GM19043 (cell line): Measurements from ENCODE around the gene KCNK17.

Experiments used
- ATAC-seq: cut with Tn5 transposase; IDR thresholded peaks from one replicate; pipeline ENCODE4 v1.9.1; 2021; ENCODE audit warnings: low read depth; ENCODE audit not compliant: unreplicated experiment

The KCNK17 gene

GRCh38 chr6:39314273-39314795, at the start of gene KCNK17:
Gene KCNK17, minus strand, starts transcription at chr6:39314419. Its CDS starts 99 bp downstream, at chr6:39314320.
- no peak for ATAC-seq

GRCh38 chr6:39363280-39363679, 49.1 kb upstream of the KCNK17 start:
- no peak for ATAC-seq

- ATAC-seq = no peak
Measured at GRCh38 chr6:39362487-39362865, 48.3 kb upstream of the KCNK17 start.

DNA sequence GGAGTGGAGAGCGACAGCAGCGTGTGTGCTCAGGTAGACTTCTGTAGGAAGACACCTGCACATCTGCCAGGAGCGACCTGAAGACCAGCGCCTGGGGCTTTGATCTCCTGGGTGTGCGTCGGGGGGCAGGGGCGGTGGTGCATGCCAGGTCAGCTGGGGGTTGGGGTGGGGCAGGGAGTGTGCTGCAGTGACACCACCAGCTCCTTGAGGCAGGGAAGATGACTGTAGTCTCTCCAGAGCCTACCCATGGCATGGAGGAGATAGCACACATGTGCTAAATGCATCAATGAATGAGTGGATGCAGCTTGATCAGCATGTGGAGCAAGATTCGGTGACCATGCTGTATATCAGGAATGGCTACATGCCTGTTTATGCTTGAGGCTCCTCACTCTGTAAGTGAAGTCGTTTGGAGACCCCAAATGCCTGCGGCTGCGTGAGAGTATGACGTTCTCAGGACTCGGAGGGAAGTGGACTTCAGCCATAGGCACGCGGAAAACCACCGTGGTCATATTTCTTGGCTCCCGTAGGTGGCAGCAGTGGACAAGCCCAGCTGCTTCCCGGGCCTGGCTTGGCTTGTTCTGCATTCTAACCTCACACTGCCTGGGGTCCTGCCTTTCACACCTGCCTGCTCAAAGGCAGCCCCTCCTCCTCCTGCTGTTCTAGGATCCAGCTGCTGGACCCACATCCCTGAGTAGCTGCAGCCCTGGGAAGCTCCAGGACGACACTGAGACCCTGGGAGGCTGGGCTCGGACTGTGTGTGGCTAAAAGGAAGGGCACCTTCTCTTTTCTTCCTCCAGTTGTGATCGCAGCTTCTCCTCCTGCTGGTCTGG, 47.7 kb upstream of the KCNK17 start:
- ATAC-seq = peak; percentile 63

- ATAC-seq = no peak
Measured at GRCh38 chr6:39360378-39360777, 46.2 kb upstream of the KCNK17 start.

DNA sequence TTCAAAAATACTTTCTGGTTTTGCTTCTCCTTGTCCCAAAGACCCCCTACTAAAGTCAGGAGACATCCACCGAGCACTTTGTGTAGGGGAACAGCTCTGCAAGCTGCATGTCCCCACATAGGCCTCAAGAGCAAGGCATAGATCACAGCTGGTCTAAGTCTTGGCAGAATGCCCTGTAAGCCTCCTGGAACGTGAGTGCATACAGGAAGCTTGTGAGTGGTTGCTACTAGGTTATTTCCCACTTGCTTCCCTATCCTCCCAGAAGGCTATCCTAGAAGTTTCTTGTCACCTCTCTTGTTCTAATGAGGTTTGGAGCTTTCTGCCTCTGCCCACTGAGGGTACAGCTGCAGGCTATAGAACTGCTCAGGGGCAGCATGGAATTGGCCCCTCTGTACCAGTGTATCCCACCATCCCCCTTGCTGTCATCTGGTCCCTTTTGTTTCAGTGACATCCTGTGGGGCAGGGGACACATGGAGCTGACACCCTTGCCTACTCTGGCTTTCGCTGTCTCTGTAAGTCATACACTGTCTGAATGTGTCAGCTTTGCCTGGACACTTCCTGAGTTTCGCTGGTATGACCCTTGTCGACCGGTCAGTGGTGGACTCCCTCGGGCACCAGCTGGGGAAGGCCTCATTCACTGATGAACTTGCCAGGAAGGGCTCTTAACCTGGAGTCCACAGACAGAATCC, 43.9 kb upstream of the KCNK17 start:
- ATAC-seq = no peak

- no peak for ATAC-seq
Measured at GRCh38 chr6:39353698-39354315, 39.6 kb upstream of the KCNK17 start.

DNA sequence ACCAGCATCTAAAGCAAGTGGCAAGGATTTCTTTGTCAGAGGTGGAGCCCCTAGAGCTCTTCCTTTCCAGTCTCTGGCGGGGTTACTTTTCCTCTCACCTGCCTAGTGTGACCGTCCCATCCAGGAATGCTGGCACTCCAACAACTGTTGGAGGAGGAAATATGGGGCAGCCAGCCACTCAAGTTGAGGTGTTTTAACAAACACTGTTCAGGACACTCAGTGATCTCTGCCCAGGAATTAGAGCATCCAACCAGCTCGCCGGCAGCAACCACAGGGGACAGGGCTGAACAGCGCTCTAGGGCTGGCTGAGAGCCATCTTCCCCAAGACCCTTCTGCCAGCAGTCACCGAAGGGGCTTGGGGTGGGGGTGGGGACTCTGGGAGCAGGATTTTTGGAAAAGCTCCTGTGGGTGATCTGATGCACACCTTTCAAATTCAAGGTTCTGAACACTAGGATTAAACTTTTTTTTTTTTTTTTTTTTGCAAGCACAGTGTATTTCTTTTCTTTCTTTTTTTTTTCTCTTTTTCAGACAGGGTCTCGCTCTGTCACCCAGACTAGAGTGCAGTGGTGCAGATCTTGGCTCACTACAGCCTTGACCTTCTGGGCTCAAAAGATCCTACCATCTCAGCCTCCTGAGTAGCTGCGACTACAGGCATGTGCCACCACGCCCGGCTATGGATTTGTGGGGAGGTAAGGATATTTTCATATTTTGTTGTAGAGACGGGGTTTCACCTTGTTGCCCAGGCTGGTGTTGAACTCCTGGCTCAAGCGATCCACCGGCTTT, 36.7 kb upstream of the KCNK17 start:
- no peak for ATAC-seq

GRCh38 chr6:39348740-39349139, 34.5 kb upstream of the KCNK17 start:
- ATAC-seq = no peak

DNA sequence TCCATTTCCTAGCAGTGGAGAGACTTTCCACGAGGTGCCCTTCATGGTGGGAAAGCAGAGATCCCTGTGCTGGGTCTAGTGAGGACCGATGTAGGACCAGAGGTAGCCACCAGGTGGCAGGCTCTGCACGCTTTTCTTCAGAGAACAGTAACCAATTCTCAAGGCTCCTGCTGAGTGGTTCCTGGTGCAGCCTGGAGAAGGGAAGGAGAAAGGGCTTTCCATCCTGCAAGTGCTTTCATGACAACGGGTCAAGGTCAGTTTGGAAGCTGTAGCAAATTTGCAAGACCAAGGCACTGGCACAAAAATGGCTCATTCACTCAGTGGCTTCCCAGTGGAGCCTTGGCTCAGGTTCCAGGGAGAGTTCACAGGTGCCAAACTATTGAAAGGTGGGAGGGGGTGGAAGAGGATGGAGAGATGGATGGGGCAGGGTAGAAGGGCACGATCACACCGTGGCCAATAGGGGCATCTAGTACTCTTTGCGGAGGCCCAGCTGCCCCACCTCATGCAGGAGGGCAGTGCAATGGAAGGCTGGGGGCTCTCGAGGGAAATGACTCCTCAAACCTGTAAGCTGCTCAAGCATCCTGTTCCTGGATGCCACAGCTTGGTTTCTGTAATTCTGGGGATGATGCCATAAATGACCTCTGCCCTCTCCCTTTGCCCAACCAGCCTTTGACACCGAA, 33.8 kb upstream of the KCNK17 start:
- no peak for ATAC-seq

DNA sequence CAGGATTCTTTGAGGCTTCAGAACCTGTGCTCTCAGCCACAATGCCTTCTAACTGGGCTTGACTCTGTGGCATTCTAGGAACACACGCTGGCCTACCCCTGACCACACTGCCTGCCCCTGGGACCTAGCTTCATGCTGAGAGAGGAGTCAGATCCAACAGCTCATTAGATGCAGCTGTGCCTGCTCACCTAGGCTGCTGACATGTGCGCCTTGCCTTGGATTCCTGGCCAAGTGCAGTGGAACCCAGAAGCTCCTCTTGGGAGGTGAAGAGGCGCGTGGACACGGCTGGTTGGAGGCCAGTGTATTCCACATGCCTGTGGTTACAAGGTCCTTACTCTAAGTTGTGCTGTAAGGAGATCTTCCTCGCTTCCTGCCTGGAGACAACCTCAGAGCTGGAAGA, 33.0 kb upstream of the KCNK17 start:
- ATAC-seq = no peak

GRCh38 chr6:39344821-39345280, 30.6 kb upstream of the KCNK17 start:
- ATAC-seq = no peak

- ATAC-seq = no peak
Measured at GRCh38 chr6:39343396-39343870, 29.2 kb upstream of the KCNK17 start.

GRCh38 chr6:39342692-39343395, 28.6 kb upstream of the KCNK17 start:
- peak; percentile 65 for ATAC-seq

DNA sequence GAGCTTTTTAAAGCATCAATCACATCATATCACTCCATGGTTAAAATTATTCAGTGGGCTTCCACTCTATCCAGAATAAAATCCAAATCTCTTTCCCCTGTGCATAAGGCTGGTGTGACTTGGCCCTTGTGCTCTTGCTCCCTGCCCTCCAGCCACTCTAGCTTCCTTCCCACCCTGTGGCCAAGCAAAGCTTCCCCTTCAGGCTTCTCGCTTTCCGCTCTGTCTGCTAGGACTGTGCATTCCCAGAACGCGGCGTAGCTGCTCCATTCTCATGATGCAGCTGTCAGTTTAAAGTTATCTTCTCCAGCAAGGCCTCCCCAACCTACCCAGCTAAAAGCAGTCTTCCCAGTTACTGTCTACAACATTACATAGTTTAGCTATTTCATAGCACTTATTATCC, 27.7 kb upstream of the KCNK17 start:
- ATAC-seq = no peak

GRCh38 chr6:39341352-39341751, 27.1 kb upstream of the KCNK17 start:
- ATAC-seq = no peak

- no peak for ATAC-seq
Measured at GRCh38 chr6:39339868-39340550, 25.8 kb upstream of the KCNK17 start.

GRCh38 chr6:39339096-39339867, 25.1 kb upstream of the KCNK17 start:
- ATAC-seq = no peak
